ENCODE results near the gene VAPB. TPM values are rescaled to one million over a fixed set of nuclear protein-coding genes. Genes with fewer than 3 reads are reported as not detected.
"Not testable (repeated sequence)": the region's sequence is repeated elsewhere in the genome, so short reads cannot be mapped to it uniquely, and the experiment has no call there.

The VAPB gene
- total and polyA plus RNA-seq, 7 donors: 23.4 to 47.6 (median 36.9) TPM

GRCh38 chr20:58362970-58363369 is 26.1 kb upstream of the VAPB start:
- H3K27me3 ChIP-seq: no peaks in the 10 kb centered on the region
- H3K4me3 ChIP-seq: no peak overlapping the region
- TF ChIP-seq POLR2A (IDR thresholded peaks at IDR 0.05) (no peak), POLR2AphosphoS5 (IDR thresholded peaks at IDR 0.05) (no peak), CTCF (IDR thresholded peaks at IDR 0.05) (no peak), EP300 (IDR thresholded peaks at IDR 0.05) (no peak)
- H3K4me1 ChIP-seq: peaks cover 0 to 45% (median 36%) of the 10 kb centered on the region in 4 donors
- no peak overlapping the region for H3K27ac ChIP-seq
- intact Hi-C loops (cut with DNase I): loop anchor here (5.0 to 10.0 kb wide), 3 partner anchors 51 to 292 kb away; partner anchors contain the start of gene STX16
- WGBS, 2 donors: 95 to 97% methylated on average over 4 of the region's 4 CpGs
- no peaks in the 10 kb centered on the region for H3K9me3 ChIP-seq
- peaks cover 0 to 19% (median 3%) of the 10 kb centered on the region in 4 donors for H3K36me3 ChIP-seq
- DNase-seq: no peak

GRCh38 chr20:58366866-58367265 is 22.2 kb upstream of the VAPB start:
- TF ChIP-seq POLR2AphosphoS5 (IDR thresholded peaks at IDR 0.05) (peak; percentile 50 to 84 (median 81)), POLR2A (IDR thresholded peaks at IDR 0.05) (no peak), EP300 (IDR thresholded peaks at IDR 0.05) (peak in 3 of 4 donors; percentile 21 to 73 (median 65))
- DNase-seq: no peak
- WGBS, 2 donors: 77 to 89% methylated on average over 3 of the region's 3 CpGs
- H3K27me3 ChIP-seq: no peaks in the 10 kb centered on the region
- H3K9me3 ChIP-seq: no peaks in the 10 kb centered on the region
- H3K4me1 ChIP-seq: peaks cover 0 to 31% (median 25%) of the 10 kb centered on the region in 4 donors
- intact Hi-C loops (cut with DNase I): loop anchor here (2.0 to 10.0 kb wide), 3 partner anchors 22 to 288 kb away; partner anchors contain the start of genes STX16 and VAPB
- H3K27ac ChIP-seq: peak overlapping the region in 3 of 4 donors; percentile 68 to 82 (median 72)
- H3K4me3 ChIP-seq: peak overlapping the region in 2 of 4 donors; percentile 10 to 11
- H3K36me3 ChIP-seq: no peaks in the 10 kb centered on the region

- H3K27me3 ChIP-seq: no peaks in the 10 kb centered on the region
- H3K27ac ChIP-seq: no peak overlapping the region
- no peak for DNase-seq
- H3K4me3 ChIP-seq: no peak overlapping the region
- intact Hi-C loops (cut with DNase I): no loop called here
- TF ChIP-seq EP300 (IDR thresholded peaks at IDR 0.05) (no peak), CTCF (IDR thresholded peaks at IDR 0.05) (no peak), POLR2AphosphoS5 (IDR thresholded peaks at IDR 0.05) (no peak), POLR2A (IDR thresholded peaks at IDR 0.05) (no peak)
- WGBS, 2 donors: 23 to 65% methylated on average over 9 of the region's 9 CpGs
- no peaks in the 10 kb centered on the region for H3K9me3 ChIP-seq
- peaks cover 0 to 4% (median 0%) of the 10 kb centered on the region in 4 donors for H3K4me1 ChIP-seq
- H3K36me3 ChIP-seq: no peaks in the 10 kb centered on the region
Measured at GRCh38 chr20:58372806-58373205, 16.2 kb upstream of the VAPB start.

GRCh38 chr20:58373296-58373695 is 15.7 kb upstream of the VAPB start:
- H3K36me3 ChIP-seq; H3K4me1 ChIP-seq; H3K27me3 ChIP-seq; DNase-seq; H3K9me3 ChIP-seq; intact Hi-C loops (cut with DNase I); H3K4me3 ChIP-seq; H3K27ac ChIP-seq: not testable (repeated sequence)
- 87 to 93% methylated on average over 8 of the region's 8 CpGs for WGBS, 2 donors

- intact Hi-C loops (cut with DNase I): no loop called here
- no peaks in the 10 kb centered on the region for H3K27me3 ChIP-seq
- TF ChIP-seq CTCF (IDR thresholded peaks at IDR 0.05): no peak
- TF ChIP-seq POLR2A (IDR thresholded peaks at IDR 0.05): no peak
- no peak for TF ChIP-seq POLR2AphosphoS5 (IDR thresholded peaks at IDR 0.05)
- no peak for TF ChIP-seq EP300 (IDR thresholded peaks at IDR 0.05)
- H3K36me3 ChIP-seq: no peaks in the 10 kb centered on the region
- H3K9me3 ChIP-seq: no peaks in the 10 kb centered on the region
- DNase-seq: no peak
- peaks cover 0 to 4% (median 0%) of the 10 kb centered on the region in 4 donors for H3K4me1 ChIP-seq
- H3K27ac ChIP-seq: no peak overlapping the region
- 86 to 90% methylated on average over 19 of the region's 19 CpGs for WGBS, 2 donors
- no peak overlapping the region for H3K4me3 ChIP-seq
Measured at GRCh38 chr20:58374027-58374850, 14.8 kb upstream of the VAPB start.
